T-helper 2 cell treated with Interferon-gamma antibody and Interleukin-4, amounts not matched to agents 100 ng/mL and 5 ng/mL, for 36 hours (primary cell): ENCODE data around the gene BZW1. TPM values are rescaled to one million over a fixed set of nuclear protein-coding genes. Genes with fewer than 3 reads are reported as not detected.

ENCODE experiments used
- intact Hi-C: fragments of 100-400 bp; cut with micrococcal nuclease; formaldehyde crosslinking; loops from one replicate; pipeline ENCODE4 v1.15.1; 2023
- total RNA-seq: library from RNA; stranded (reverse); gene quantifications from 2 replicates; pipeline ENCODE4 v1.2.3, GENCODE V29; 2022

Gene BZW1
- total RNA-seq, 1 donor from 2014 or later, result 264 TPM

GRCh38 chr2:200828104-200828503, 16.4 kb downstream of the BZW1 start:
- intact Hi-C loops, result no loop called here

GRCh38 chr2:200828572-200829257, 17.0 kb downstream of the BZW1 start:
- intact Hi-C loops, result no loop called here

DNA sequence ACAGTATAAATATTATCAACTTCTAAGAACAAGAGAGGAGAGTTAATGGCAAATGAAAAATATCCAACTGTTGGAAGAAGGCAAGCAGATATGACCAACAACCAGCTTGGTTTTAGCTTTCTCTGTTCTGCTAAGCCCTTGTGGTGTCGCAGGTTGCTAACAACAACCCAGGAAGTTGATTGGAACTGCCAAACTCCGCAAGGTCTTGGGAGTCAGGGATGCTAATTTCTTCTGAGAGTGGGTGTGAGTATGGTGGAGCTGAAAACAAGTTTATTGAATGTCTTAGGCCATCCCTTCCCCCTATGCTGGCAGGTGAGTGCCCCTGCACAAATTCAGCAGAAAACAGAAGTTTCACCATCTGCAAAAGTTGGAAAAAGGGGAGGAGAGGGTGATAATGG, 17.5 kb downstream of the BZW1 start:
- intact Hi-C loops, result no loop called here

GRCh38 chr2:200834701-200835100, 23.0 kb downstream of the BZW1 start:
- intact Hi-C loops, result no loop called here

GRCh38 chr2:200839513-200839912, 27.8 kb downstream of the BZW1 start:
- intact Hi-C loops, result no loop called here

GRCh38 chr2:200843993-200844948, 32.6 kb downstream of the BZW1 start:
- intact Hi-C loops, result no loop called here

GRCh38 chr2:200845194-200845593, 33.5 kb downstream of the BZW1 start:
- intact Hi-C loops, result no loop called here

- intact Hi-C loops, result no loop called here
These were observed 34.1 kb downstream of the BZW1 start for GRCh38 chr2:200845669-200846325.

- intact Hi-C loops, result no loop called here
These were observed 35.6 kb downstream of the BZW1 start for GRCh38 chr2:200847269-200847668.

- intact Hi-C loops, result no loop called here
These were observed 36.2 kb downstream of the BZW1 start for GRCh38 chr2:200847939-200848338.

- intact Hi-C loops, result no loop called here
These were observed 39.0 kb downstream of the BZW1 start for GRCh38 chr2:200850512-200851256.

DNA sequence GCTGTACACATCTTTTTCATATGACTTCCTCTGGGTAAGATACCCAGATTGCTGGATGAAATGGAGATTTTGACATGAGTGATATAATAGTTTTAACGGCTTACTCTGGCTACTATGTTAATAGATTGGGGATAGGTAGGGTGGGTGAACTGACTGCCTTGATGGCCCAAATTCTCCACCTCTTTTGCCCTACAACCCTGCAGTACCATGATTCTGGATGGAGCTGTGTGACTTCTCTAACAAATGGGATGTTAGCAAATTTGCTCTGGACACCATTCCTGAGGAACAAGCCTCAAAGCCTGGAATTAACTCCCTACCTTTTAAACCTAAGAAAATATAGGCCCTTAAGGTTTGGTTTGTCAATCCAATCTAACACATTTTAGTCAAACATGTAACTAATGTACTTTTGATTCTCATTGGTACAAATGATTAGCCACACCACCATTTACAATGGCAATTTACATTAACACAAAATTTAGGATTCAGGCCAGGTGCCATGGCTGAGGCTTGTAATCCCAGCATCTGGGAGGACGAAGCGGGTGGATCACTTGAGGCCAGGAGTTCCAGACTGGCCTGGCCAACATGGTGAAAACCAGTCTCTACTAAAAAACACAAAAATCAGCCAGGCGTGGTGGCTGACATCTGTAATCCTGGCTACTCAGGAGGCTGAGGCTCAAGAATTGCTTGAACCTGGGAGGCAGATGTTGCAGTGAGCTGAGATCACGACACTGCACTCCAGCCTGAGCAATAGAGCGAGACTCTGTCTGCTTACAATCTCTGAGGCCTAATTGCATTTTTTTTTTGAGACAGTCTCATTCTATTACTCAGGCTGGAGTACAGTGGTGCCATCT, 39.9 kb downstream of the BZW1 start:
- intact Hi-C loops, result no loop called here

GRCh38 chr2:200852605-200853004, 40.9 kb downstream of the BZW1 start:
- intact Hi-C loops, result no loop called here

GRCh38 chr2:200856806-200857205, 45.1 kb downstream of the BZW1 start:
- intact Hi-C loops, result no loop called here

GRCh38 chr2:200860092-200860795, 48.5 kb downstream of the BZW1 start:
- intact Hi-C loops, result loop anchor here (5.0 to 10.0 kb wide), 3 partner anchors 333 to 1405 kb away; partner anchors contain the start of genes MAIP1, NOP58, SGO2 and TYW5

DNA sequence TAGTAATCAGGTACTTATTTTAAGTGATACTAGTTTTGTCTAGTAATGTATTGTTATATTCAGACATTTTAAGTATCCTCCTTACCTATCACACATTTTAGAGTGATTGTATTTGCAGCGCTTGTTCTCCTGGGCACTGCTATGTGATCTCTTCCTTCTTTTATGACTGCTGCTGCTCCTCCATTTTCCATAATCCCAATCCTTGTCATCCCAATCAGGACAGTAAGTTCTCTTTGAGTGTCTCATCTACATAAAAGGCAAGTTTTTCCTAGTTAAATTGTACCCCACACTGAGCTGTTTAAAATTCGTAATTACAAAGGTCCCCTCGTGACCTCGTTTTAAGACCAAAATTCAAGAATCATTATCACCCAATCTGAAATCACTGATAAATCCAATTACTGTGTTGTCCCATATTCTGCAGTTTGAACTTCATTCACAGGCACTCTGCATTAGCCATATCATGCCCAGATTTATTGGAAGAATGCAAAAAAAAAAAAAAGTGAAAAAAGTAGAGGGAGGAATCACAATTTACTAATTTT, 50.0 kb downstream of the BZW1 start:
- intact Hi-C loops, result loop anchor here (2.0 to 10.0 kb wide), 5 partner anchors 334 to 1403 kb away; partner anchors contain the start of genes MAIP1, NOP58, SGO2 and TYW5

- intact Hi-C loops, result loop anchor here (2.0 to 10.0 kb wide), 5 partner anchors 335 to 1402 kb away; partner anchors contain the start of genes MAIP1, NOP58, SGO2 and TYW5
These were observed 50.9 kb downstream of the BZW1 start for GRCh38 chr2:200862532-200863000.

DNA sequence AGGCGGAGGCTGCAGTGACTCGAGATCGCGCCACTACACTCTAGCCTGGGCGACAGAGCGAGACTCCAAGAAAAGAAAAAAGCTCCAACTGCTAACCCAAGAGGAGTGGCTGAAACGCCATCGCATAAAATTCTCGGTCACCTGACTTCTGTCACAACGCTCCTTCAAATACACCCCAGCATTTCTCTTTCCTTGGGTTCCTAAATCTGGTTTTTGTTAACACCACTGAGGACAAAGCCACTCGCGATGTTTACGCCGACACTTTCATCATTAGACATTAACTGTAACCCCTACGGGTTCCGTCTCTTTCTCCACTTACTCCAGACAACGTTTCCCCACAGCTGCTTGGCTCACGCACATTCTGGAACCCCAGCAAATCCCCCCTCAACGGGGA, 52.1 kb downstream of the BZW1 start:
- intact Hi-C loops, result loop anchor here (1.0 to 10.0 kb wide), 10 partner anchors 26 to 1401 kb away; partner anchors contain the start of genes BZW1, HYCC2, MAIP1 and NIF3L1
